Medulla oblongata (tissue), 1 donor: ENCODE data around the gene JMJD1C.
"Not testable (repeated sequence)": the region's sequence is repeated elsewhere in the genome, so short reads cannot be mapped to it uniquely, and the experiment has no call there.

ENCODE experiments used
- DNase-seq: peaks from one replicate; pipeline ENCODE4 v3.0.0-alpha.2; 2015; ENCODE audit errors: extremely low spot score

JMJD1C gene

GRCh38 chr10:63169624-63170023 lies 296.2 kb downstream of the JMJD1C start:
- DNase-seq = no peak

GRCh38 chr10:63168821-63169462 lies 296.8 kb downstream of the JMJD1C start:
- no peak for DNase-seq

- DNase-seq = peak; percentile 91
Measured at GRCh38 chr10:63166742-63167258, 299.0 kb downstream of the JMJD1C start.

- DNase-seq = no peak
Measured at GRCh38 chr10:63165249-63165648, 300.5 kb downstream of the JMJD1C start.

- DNase-seq = no peak
Measured at GRCh38 chr10:63164166-63164623, 301.6 kb downstream of the JMJD1C start.

GRCh38 chr10:63161592-63161991 lies 304.2 kb downstream of the JMJD1C start:
- no peak for DNase-seq

- DNase-seq = peak; percentile 95
Measured at GRCh38 chr10:63157845-63158624, 307.7 kb downstream of the JMJD1C start.

GRCh38 chr10:63156236-63156635 lies 309.5 kb downstream of the JMJD1C start:
- no peak for DNase-seq

GRCh38 chr10:63155388-63156020 lies 310.3 kb downstream of the JMJD1C start:
- no peak for DNase-seq

GRCh38 chr10:63154546-63155387 lies 311.0 kb downstream of the JMJD1C start:
- DNase-seq = no peak

- not testable (repeated sequence) for DNase-seq
Measured at GRCh38 chr10:63153868-63154545, 311.8 kb downstream of the JMJD1C start.

GRCh38 chr10:63150745-63151144 lies 315.0 kb downstream of the JMJD1C start:
- no peak for DNase-seq

GRCh38 chr10:63146503-63146902 lies 319.3 kb downstream of the JMJD1C start:
- DNase-seq = no peak

GRCh38 chr10:63145782-63146181 lies 320.0 kb downstream of the JMJD1C start:
- no peak for DNase-seq

GRCh38 chr10:63143987-63144386 lies 321.8 kb downstream of the JMJD1C start:
- DNase-seq = no peak

GRCh38 chr10:63142136-63142535 lies 323.6 kb downstream of the JMJD1C start:
- DNase-seq = no peak

- no peak for DNase-seq
Measured at GRCh38 chr10:63140077-63140476, 325.7 kb downstream of the JMJD1C start.

- no peak for DNase-seq
Measured at GRCh38 chr10:63137306-63137705, 328.5 kb downstream of the JMJD1C start.

- DNase-seq = no peak
Measured at GRCh38 chr10:63133821-63134557, 331.8 kb downstream of the JMJD1C start.
